Femur (tissue), 1 donor: ENCODE measurements around the gene OR2T3.
"Not testable (repeated sequence)": the region's sequence is repeated elsewhere in the genome, so short reads cannot be mapped to it uniquely, and the experiment has no call there.

Experiments used
- DNase-seq: peaks from one replicate; pipeline ENCODE4 v3.0.0-alpha.2; 2017

OR2T3 gene, protein sequence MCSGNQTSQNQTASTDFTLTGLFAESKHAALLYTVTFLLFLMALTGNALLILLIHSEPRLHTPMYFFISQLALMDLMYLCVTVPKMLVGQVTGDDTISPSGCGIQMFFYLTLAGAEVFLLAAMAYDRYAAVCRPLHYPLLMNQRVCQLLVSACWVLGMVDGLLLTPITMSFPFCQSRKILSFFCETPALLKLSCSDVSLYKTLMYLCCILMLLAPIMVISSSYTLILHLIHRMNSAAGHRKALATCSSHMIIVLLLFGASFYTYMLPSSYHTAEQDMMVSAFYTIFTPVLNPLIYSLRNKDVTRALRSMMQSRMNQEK

GRCh38 chr1:248473051-248473450 is at the start of gene OR2T3:
TSS of gene OR2T3 (plus strand) at chr1:248473351. CDS start at chr1:248473351, 0 bp downstream.
- not testable (repeated sequence) for DNase-seq

DNA sequence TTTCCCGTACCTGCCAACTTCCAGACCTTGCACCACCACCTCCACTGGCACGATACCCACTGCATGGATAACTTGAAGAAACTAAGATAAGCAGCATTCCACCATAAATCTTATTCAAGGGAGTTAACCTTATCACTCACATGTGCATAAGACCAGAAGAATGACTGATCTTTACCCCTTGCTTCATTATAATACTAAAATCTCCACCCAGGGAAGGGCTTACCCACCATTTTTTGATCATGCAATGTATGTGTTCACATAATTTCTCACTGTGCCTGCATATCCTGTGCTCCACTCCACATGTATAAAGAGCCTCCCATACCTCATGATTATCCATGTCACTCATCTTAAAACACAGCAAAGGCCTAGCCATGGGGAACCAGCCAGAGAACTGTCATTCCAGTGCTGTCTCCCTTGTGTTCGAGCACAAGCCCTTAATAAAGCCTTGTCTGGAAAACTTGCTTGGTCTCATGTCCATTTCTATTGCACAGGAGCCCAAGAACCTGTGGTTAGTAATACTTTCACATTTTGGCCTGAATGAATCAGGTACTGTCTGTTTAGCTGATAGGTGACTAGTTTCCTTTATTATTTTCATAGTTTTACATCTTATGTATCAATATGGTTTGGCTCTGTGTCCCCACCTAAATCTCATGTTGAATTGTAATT is 45.5 kb upstream of the OR2T3 start:
- not testable (repeated sequence) for DNase-seq

GRCh38 chr1:248428192-248428533 is 45.0 kb upstream of the OR2T3 start:
- DNase-seq, result not testable (repeated sequence)

DNA sequence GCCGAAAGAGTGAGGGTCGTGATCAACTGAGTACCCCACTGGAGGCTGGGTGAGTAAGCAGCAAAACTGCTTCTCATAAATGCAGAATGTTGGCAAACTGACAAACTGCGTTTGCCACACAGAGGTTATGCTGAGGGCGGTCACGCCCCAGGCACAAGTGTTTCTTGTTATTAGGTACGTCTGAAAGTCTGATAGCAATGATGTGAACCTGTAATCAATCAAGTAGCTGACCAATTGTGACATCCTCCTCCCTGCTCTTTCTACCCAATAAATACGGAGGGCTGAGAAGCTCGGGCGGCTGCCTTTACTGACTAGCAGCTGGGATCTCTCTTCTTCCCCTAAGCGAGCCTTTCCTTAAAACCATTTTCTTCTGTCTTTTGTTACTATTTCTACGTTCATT is 41.5 kb upstream of the OR2T3 start:
- not testable (repeated sequence) for DNase-seq

- DNase-seq, result not testable (repeated sequence)
These were observed 41.0 kb upstream of the OR2T3 start for GRCh38 chr1:248432201-248432600.

DNA sequence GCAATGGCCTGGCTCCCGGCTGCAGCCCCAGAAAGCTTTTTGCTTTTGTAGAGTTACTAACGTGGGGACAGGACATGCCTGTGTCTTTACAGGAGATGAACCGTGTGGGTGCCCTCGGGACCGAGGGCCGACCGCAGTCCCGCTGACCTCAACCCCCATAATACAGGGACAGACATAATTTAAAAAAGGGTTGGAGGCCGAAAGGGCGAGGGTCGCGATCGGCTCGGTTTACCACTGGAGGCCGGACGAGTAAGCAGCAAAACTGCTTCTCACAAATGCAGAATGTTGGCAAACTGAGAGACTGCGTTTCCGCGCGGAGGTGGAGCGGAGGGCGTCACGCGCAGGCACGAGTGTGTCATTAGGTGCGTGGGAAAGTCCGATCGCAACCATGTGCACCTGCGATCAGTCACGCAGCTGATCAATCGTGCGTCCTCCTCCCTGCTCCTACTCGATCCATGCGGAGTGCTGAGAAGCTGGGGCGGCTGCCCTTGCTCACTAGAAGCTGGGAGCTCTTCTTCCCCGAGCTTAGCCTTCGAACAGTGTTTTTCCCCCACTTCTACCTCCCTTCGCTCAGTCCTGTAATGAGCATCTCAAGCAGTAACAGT is 39.2 kb upstream of the OR2T3 start:
- not testable (repeated sequence) for DNase-seq

GRCh38 chr1:248434913-248435312 is 38.2 kb upstream of the OR2T3 start:
- not testable (repeated sequence) for DNase-seq

- DNase-seq, result not testable (repeated sequence)
These were observed 36.8 kb upstream of the OR2T3 start for GRCh38 chr1:248436303-248436702.

DNA sequence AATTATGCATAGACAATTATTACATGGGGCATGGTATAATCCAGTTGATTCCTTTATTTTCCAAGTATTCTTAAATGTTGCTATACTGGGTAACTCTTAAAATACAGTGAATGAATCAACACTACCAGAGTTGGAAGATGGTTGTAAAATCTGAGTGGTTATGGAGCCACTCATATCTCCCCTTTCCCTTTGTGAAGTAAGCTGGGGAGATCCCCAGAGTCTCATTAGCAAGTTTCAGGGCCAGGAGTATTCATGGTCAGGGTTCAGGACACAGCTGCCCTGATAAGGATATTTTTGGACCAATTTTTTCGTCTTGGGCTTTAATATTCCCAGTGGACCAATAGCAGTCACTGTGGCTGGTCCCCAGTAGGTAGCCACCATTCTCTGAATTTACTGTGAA is 34.5 kb upstream of the OR2T3 start:
- not testable (repeated sequence) for DNase-seq

GRCh38 chr1:248439283-248439682 is 33.9 kb upstream of the OR2T3 start:
- DNase-seq, result not testable (repeated sequence)

- DNase-seq, result not testable (repeated sequence)
These were observed 30.5 kb upstream of the OR2T3 start for GRCh38 chr1:248442500-248443277.

- DNase-seq, result not testable (repeated sequence)
These were observed 28.5 kb upstream of the OR2T3 start for GRCh38 chr1:248444603-248445002.

DNA sequence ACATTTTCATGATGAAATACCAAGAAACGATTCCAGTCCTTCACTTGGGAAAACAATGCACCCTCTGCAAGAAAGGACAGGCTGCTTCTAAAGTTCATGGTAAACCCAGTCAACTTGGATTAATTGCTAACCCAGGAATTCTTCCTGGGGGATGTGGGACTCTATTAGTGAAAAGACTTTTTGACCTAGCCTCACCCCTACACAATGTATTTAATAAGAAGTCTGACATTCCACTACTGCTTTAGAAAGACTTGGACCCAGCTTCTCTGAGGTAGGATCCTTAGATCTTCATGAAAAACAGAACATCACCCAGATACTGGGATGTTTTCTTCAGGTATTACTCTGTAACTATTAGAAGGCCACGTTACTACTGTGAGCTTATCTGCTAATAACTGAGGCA is 27.8 kb upstream of the OR2T3 start, which contains the start of gene OR2T2:
Gene OR2T2, plus strand, starts transcription at position 239 of the 400 bp plus-strand sequence. CDS start 7,161 bp downstream, outside the sequence.
- DNase-seq, result not testable (repeated sequence)

- DNase-seq, result not testable (repeated sequence)
These were observed 24.6 kb upstream of the OR2T3 start for GRCh38 chr1:248448409-248449074.

DNA sequence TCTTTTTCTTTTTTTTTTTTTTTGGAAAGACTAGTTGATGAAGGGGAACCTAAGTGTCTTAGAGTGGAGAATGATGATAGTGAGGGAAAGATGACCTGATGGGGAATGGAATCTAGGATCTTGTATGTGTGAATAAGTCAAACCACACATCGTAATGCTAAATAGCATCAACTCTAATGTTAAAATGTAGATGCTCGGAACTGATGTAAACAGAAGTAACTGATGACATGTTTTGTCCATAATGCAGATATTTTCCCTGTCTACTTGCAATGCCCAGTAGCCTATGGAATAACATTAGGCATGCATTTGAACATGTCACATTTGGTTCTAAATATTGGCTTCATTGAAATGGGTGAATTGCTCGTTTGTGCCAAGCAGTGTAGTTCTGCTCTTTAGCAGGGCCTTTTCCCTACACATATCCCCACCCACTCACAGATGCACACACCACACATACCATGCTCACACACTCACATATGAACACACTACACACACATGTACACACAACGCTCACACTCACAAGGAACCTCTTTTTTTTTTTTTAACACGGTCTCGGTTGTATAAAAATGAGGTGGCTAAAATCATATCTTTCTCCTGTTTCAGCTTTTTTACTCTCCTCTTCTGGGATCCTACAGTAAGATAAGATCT is 23.2 kb upstream of the OR2T3 start:
- not testable (repeated sequence) for DNase-seq

- not testable (repeated sequence) for DNase-seq
These were observed 22.5 kb upstream of the OR2T3 start for GRCh38 chr1:248450466-248451145.

DNA sequence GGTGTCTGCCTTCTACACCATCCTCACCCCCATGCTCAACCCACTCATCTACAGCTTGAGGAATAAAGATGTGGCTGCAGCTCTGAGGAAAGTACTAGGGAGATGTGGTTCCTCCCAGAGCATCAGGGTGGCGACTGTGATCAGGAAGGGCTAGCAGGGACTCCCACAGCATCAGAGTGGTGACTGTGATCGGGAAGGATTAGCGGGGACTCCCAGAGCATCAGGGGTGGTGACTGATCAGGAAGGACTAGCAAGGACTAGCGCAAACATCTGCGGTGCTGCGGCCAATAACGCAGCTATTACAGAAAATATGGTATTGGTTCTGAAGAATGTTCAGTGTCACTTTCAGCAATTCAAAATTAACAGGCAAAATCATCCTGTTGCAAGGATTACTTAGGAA is 19.5 kb upstream of the OR2T3 start:
- DNase-seq, result not testable (repeated sequence)

DNA sequence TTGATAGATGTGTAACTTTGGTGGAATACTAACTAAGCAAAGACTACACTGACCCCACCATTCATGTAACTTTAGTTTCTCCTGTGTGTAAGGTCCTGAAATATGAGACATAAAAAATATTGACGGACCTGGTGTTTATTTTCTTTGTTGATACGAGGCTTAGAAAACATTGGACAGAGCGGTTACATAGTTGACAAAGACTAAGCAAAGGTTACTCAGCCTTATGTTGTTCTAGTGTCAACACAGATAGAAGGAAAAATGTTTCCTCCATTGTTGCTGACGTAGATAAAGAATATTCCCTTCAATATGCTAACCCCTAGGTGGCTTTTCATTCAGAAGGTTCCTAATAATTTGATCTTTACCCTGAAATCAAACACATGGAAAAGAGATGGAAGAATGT is 18.1 kb upstream of the OR2T3 start:
- DNase-seq, result not testable (repeated sequence)

- DNase-seq, result not testable (repeated sequence)
These were observed 16.5 kb upstream of the OR2T3 start for GRCh38 chr1:248456635-248457034.

DNA sequence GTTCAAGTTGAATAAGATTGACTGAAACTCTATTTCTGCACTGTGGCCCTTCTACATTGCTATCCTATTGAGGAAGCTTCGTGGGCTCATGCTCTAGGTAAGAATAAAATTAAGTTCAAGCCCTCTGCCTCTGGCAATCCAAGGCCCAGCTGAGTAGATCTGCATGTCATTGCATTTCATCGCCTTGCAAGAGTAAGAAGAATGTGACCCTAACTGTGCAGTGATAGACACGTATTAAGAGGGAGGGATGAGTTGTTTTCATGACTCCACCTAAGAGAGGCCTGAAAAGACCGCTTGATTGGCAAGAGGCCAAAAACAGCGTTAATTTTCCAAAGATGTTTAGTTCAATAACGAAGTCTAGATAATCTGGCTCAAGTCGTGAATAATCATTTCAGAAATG is 14.0 kb upstream of the OR2T3 start:
- not testable (repeated sequence) for DNase-seq

DNA sequence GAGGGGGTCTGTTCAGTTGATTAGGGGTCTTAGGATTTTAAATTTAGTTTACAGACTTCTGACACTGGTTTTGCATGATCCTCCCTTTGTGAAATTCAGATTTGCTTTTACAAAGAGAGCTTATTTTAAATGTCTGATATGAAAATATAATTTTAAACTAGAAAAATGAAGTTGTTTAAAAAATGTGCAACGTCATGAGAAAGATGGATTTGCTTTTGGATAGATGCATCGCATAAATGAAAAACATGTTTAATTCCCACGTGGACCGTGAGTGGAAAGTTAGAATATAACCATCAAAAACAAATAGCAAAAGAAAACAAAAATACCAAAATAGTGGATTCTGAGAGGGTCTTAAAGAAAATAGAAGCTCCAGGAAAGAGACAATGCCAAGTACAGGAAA is 2.0 kb upstream of the OR2T3 start:
- DNase-seq, result no peak
